Measurements from ENCODE around the gene CCDC50.

- TF ChIP-seq CTCF (IDR thresholded peaks at IDR 0.05) (no peak), ZFX (IDR thresholded peaks at IDR 0.05; ENCODE audit: borderline replicate concordance) (no peak)
Measured at GRCh38 chr3:191441687-191442086, 112.5 kb downstream of the CCDC50 start.
